ENCODE results near the gene CLEC9A. TPM values are rescaled to one million over a fixed set of nuclear protein-coding genes. Genes with fewer than 3 reads are reported as not detected.

Gene CLEC9A
- total RNA-seq, 1 donor from 2014 or later = not detected

DNA sequence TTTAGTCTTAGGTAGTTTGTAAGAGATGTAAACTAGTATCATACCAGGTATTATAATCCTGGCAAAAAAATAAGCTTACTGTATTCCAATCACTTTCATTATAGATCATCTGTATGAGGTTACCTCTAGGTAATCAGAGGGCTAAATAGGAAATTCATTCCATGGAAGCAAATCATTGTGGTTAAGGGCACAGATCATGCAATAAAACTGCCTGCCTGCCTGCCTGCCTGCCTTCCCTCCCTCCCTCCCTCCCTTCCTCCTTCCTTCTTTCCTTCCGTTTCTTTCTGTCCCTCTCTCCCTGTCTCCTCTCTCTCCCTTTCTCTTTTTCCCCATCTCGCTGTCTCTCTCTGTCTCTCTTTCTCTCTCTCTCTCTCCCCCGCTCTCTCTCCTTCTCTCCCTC, 3.2 kb upstream of the CLEC9A start:
- Histone ChIP-seq H3K36me3 (no peaks in the 10 kb centered on the region), H3K27ac (no peak overlapping the region), H3K27me3 (no peaks in the 10 kb centered on the region), H3K9me3 (no peaks in the 10 kb centered on the region), H3K4me1 (no peaks in the 10 kb centered on the region), H3K4me3 (no peak overlapping the region)
- TF ChIP-seq, protein P1, sequence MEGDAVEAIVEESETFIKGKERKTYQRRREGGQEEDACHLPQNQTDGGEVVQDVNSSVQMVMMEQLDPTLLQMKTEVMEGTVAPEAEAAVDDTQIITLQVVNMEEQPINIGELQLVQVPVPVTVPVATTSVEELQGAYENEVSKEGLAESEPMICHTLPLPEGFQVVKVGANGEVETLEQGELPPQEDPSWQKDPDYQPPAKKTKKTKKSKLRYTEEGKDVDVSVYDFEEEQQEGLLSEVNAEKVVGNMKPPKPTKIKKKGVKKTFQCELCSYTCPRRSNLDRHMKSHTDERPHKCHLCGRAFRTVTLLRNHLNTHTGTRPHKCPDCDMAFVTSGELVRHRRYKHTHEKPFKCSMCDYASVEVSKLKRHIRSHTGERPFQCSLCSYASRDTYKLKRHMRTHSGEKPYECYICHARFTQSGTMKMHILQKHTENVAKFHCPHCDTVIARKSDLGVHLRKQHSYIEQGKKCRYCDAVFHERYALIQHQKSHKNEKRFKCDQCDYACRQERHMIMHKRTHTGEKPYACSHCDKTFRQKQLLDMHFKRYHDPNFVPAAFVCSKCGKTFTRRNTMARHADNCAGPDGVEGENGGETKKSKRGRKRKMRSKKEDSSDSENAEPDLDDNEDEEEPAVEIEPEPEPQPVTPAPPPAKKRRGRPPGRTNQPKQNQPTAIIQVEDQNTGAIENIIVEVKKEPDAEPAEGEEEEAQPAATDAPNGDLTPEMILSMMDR (IDR thresholded peaks at IDR 0.05) = no peak
- intact Hi-C loops (cut with DNase I) = no loop called here
- no peak for DNase-seq (ENCODE audit: low spot score in 2 of 2)

DNA sequence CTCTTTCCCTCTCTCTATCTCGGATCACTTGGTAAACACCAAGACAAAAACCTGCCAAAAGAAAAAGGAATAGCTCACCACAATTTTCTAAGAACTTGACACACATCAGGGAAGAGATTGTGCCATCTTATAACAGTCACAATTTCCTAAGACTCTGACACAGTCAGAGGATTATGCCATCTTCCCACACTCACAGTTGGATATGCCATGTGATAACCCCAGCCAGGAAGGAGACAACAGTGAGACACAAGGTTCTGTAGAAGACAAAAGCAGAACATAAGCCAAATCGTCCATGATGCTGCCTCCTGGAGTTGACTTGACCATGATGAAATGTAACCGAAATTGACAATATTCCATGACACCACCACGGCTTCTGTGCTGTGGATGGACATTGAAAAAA, 2.8 kb upstream of the CLEC9A start:
- intact Hi-C loops (cut with DNase I) = no loop called here
- Histone ChIP-seq H3K27ac (no peak overlapping the region), H3K4me3 (no peak overlapping the region), H3K4me1 (no peaks in the 10 kb centered on the region), H3K9me3 (no peaks in the 10 kb centered on the region), H3K27me3 (no peaks in the 10 kb centered on the region), H3K36me3 (no peaks in the 10 kb centered on the region)
- TF ChIP-seq, protein P1 (IDR thresholded peaks at IDR 0.05) = no peak
- DNase-seq (ENCODE audit: low spot score in 2 of 2) = no peak

DNA sequence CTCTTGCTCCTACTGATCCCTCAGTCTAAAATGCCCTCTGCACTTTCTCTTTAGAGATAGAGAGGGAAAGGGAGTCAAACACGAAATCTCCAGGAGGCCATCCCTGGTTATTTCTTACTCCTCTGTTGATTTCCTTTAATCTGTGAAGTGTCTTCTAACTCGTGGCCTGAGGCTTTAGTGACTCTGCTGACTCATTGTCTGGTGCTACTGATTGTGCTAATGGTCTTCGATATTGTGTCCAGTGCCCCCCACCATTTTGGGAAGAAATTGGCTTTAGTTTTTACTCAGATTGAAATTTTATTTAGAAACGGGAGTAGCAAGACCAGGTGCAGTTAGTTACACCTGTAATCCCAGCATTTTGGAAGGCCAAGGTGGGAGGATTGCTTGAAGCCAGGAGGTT, 839 bp downstream of the CLEC9A start:
- H3K27me3 ChIP-seq = no peaks in the 10 kb centered on the region
- intact Hi-C loops (cut with DNase I) = no loop called here

DNA sequence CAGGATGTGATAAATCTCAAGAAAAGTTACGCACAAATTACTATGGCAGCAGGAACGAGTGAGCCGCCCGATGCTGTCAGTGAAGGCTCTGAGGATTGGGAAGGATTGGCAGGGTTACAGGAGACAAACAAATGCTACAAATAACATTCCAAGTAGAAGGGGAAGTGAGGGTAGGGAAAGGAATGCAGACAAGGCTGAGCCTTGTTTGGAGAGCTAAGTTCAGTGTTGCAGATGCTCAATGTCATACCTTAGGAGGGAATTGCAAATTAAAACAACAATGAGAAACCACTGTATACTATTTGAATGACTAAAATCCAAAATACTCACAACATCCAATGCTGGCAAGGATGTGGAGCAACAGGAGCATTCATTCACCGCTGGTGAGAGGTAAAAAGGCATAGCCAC, 1.3 kb downstream of the CLEC9A start:
- H3K9me3 ChIP-seq = no peaks in the 10 kb centered on the region
- H3K27ac ChIP-seq = no peak overlapping the region
- DNase-seq (ENCODE audit: low spot score in 2 of 2) = no peak
- H3K27me3 ChIP-seq = no peaks in the 10 kb centered on the region
- TF ChIP-seq, protein P1 (IDR thresholded peaks at IDR 0.05) = no peak
- no peak overlapping the region for H3K4me3 ChIP-seq
- intact Hi-C loops (cut with DNase I) = no loop called here
- H3K4me1 ChIP-seq = no peaks in the 10 kb centered on the region
- H3K36me3 ChIP-seq = no peaks in the 10 kb centered on the region

More for the DNA sequence above, 839 bp downstream of the CLEC9A start:
- DNase-seq (ENCODE audit: low spot score in 2 of 2) = no peak
- Histone ChIP-seq H3K4me1 (no peaks in the 10 kb centered on the region), H3K36me3 (no peaks in the 10 kb centered on the region), H3K27ac (no peak overlapping the region), H3K9me3 (no peaks in the 10 kb centered on the region), H3K4me3 (no peak overlapping the region)
- TF ChIP-seq, protein P1 (IDR thresholded peaks at IDR 0.05) = no peak

DNA sequence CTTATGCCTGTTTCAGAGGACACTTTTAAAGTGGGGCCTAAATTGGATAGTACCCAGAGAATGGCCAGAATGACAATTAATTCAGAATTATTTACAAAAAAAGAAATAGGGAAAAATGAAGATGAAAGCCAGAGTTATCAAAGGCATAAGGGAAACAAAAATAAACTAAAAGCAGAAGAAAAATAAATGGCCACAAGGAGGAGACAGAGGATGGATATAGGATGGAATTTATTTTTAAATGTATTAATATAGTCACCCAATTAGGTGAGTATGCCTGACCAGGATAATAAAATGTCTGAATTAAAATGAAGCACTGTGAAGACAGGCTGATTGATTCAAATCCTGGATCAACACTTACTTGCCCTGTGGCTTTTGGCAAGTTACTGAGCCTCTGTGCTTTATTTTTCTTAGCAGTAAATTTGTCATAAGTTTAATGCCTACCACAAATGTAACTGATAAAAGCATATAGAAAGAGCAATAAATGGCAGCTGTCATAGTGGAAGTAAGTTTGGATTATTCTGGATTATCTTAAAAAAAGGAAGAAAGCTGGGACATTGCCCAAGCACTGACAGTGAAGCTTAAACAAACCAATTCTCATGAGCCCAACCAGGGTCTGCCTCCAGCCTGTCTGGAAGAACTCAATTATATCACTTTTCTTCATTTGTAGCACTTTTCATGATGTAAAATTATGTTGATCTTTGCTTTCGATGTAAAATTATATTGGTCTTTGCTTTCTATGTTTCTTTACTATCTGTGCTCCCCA, 3.5 kb downstream of the CLEC9A start:
- intact Hi-C loops (cut with DNase I) = no loop called here
- no peak for DNase-seq (ENCODE audit: low spot score in 2 of 2)
- no peaks in the 10 kb centered on the region for H3K9me3 ChIP-seq
- H3K4me3 ChIP-seq = no peak overlapping the region
- TF ChIP-seq, protein P1 (IDR thresholded peaks at IDR 0.05) = peak in 2 of 3 experiments; percentile 6 to 27
- H3K27me3 ChIP-seq = no peaks in the 10 kb centered on the region
- no peaks in the 10 kb centered on the region for H3K4me1 ChIP-seq
- H3K36me3 ChIP-seq = no peaks in the 10 kb centered on the region
- no peak overlapping the region for H3K27ac ChIP-seq

All from ascending aorta (tissue), 2 donors.